SH-SY5Y (cell line): ENCODE results near the gene CTBP1.

Experiments
- GATA2 ChIP-seq: IDR thresholded peaks from 2 replicates; pipeline ENCODE4 v1.6.1; 2011; ENCODE audit warnings: mild to moderate bottlenecking, low read depth, low read length
- GATA3 ChIP-seq: IDR thresholded peaks from 2 replicates; pipeline ENCODE4 v1.6.1; 2011; ENCODE audit warnings: low read depth, mild to moderate bottlenecking, low read length, moderate library complexity

- no peak for TF ChIP-seq GATA2
- TF ChIP-seq GATA3: no peak
Observed at GRCh38 chr4:1208266-1208961, 40.5 kb downstream of the CTBP1 start.
